Measurements from ENCODE around the gene PDCD1LG2. TPM values are rescaled to one million over a fixed set of nuclear protein-coding genes. Genes with fewer than 3 reads are reported as not detected.

PDCD1LG2 gene
- total RNA-seq, 5 donors from 2014 or later (not counting 1 experiment from before 2014, with no cell fraction given) = 0.14 to 0.76 (median 0.40) TPM

DNA sequence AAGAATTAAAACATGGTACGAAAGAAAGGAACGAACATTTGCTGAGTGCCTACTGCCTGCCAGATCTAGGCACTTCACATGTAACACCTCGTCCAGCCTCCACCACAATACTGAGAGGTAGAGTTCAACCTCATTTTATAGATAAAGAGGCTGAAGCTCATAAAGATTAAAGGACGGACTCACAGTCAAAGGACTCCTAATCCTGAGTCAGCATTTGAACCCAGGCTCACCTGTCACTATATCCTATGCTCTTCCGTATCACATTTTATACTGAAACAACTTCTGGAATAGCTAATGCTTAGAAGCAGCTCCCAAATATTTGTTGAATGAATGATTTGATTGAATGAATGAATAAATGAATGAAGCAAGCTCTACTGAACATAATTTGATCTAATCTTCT lies 22.5 kb downstream of the PDCD1LG2 start:
- H3K36me3 Mint-ChIP-seq = peaks cover 6% of the 10 kb centered on the region

DNA sequence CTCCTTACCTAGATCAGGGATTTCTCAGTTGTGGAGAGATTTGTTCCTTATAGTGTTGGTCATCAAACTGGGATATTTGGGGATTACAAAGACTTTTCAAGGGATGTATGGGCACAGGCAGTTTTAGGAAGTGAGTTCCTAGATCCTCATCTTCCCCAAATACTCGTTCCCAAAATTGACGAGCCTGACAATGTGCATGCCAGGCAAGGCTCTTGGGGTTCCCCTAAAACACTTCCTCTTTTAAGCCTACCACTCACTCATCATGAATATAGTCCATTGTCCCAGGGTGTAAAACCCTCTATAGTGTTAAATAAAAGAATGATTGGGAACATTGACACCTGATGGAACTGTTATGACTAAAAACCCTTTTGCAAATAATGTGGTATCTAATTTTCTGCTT lies 26.4 kb downstream of the PDCD1LG2 start:
- H3K27ac ChIP-seq (ENCODE audit: low read length) = no peak overlapping the region
- no peaks in the 10 kb centered on the region for H3K27me3 ChIP-seq (replicated peaks in 1 of 2; ENCODE audit: control insufficient read depth in 2 of 2, extremely low read depth in 1 of 2, insufficient read depth in 2 of 2, low read length in 1 of 2)
- H3K36me3 ChIP-seq (ENCODE audit: control insufficient read depth in 2 of 2, extremely low read depth in 1 of 2, insufficient read depth in 1 of 2, low read length in 1 of 2) = no peaks in the 10 kb centered on the region
- ChIA-PET POLR2A (no interaction called here), CTCF (no interaction called here)
- no peaks in the 10 kb centered on the region for H3K9me3 Mint-ChIP-seq
- no peak for ATAC-seq (replicated peaks in 1 of 4)
- H3K27me3 Mint-ChIP-seq = no peaks in the 10 kb centered on the region
- peaks cover 6% of the 10 kb centered on the region for H3K36me3 Mint-ChIP-seq
- no peak overlapping the region for H3K4me3 ChIP-seq (ENCODE audit: control insufficient read depth in 1 of 2, extremely low read depth in 1 of 2, low read length in 1 of 2)
- no peak for DNase-seq
- no peak overlapping the region for H3K4me3 Mint-ChIP-seq
- no CpG with 5 or more reads among the region's 2 CpGs for WGBS (ENCODE audit: insufficient coverage)
- H3K4me1 ChIP-seq (ENCODE audit: control insufficient read depth in 1 of 2, extremely low read depth in 1 of 2, insufficient read depth in 2 of 2, low read length in 2 of 2) = peaks cover 10 to 15% of the 10 kb centered on the region in 2 experiments
- H3K9me3 ChIP-seq = no peaks in the 10 kb centered on the region
- no peak overlapping the region for H3K27ac Mint-ChIP-seq
- peaks cover 17 to 28% (median 27%) of the 10 kb centered on the region in 3 donors for H3K4me1 Mint-ChIP-seq

More for the DNA sequence above, 22.5 kb downstream of the PDCD1LG2 start:
- Histone ChIP-seq H3K36me3 (ENCODE audit: control insufficient read depth in 2 of 2, extremely low read depth in 1 of 2, insufficient read depth in 1 of 2, low read length in 1 of 2) (no peaks in the 10 kb centered on the region), H3K9me3 (no peaks in the 10 kb centered on the region), H3K4me1 (ENCODE audit: control insufficient read depth in 1 of 2, extremely low read depth in 1 of 2, insufficient read depth in 2 of 2, low read length in 2 of 2) (peaks cover 10 to 26% of the 10 kb centered on the region in 2 experiments), H3K27me3 (replicated peaks in 1 of 2; ENCODE audit: control insufficient read depth in 2 of 2, extremely low read depth in 1 of 2, insufficient read depth in 2 of 2, low read length in 1 of 2) (no peaks in the 10 kb centered on the region), H3K4me3 (ENCODE audit: control insufficient read depth in 1 of 2, extremely low read depth in 1 of 2, low read length in 1 of 2) (no peak overlapping the region), H3K27ac (ENCODE audit: low read length) (peak overlapping the region; percentile 46)
- ChIA-PET CTCF (no interaction called here), POLR2A (interaction anchor here in 1 of 2 donors (1.0 kb wide), 1 partner anchor 52 kb away, joined by 3 read pairs; no protein-coding TSS in a partner anchor)
- H3K27me3 Mint-ChIP-seq = no peaks in the 10 kb centered on the region
- peak overlapping the region; percentile 90 to 92 for H3K27ac Mint-ChIP-seq
- peak overlapping the region in 1 of 3 donors; percentile 17 for H3K4me3 Mint-ChIP-seq
- DNase-seq (no peak), ATAC-seq (replicated peaks in 1 of 4) (no peak)
- H3K9me3 Mint-ChIP-seq = no peaks in the 10 kb centered on the region
- WGBS (ENCODE audit: insufficient coverage) = 83% methylated on average over 1 of the region's 5 CpGs
- H3K4me1 Mint-ChIP-seq = peaks cover 38 to 50% (median 47%) of the 10 kb centered on the region in 3 donors

DNA sequence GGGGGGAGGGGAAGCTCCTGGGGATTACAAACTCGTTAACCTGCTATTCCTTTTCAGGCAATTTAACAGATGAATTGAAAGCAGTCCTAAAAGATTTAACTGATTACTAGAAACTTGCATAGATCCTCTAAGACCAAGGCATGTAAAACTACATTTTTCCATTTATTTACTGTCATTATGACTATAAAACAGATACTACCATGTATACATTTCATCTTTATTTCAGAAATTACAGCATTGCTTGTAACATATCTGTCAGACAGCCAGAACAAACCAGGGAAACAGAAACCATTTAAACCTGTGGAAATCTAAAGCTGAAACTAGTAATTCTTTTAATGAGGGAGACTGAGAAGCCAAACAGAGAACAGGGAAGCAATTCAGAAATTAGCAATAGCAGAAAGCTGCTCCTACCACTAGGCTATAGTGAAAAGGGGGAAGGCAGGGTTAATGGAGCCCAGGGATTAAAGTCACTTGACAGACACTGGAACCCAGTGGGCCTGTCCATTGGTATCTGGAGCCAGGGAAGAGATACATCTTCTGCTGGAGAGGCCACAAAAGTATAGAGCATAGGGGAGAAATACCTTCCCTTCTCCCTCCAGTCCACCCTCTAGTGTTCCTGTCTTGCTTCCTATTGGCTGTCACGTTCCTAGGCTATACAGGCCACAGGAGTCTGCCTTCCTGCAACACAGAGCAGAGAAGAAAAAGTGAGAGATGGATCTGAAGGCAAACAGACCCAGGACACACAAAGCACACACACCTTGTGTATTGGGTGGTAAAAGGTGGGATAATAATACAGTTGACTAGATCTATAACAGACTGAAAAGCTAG lies 33.8 kb downstream of the PDCD1LG2 start:
- H3K36me3 ChIP-seq (ENCODE audit: control insufficient read depth in 2 of 2, extremely low read depth in 1 of 2, insufficient read depth in 1 of 2, low read length in 1 of 2) = no peaks in the 10 kb centered on the region
- no CpG with 5 or more reads among the region's 2 CpGs for WGBS (ENCODE audit: insufficient coverage)
- no peaks in the 10 kb centered on the region for H3K9me3 ChIP-seq
- Mint-ChIP-seq H3K36me3 (no peaks in the 10 kb centered on the region), H3K4me1 (peaks cover 0 to 15% (median 3%) of the 10 kb centered on the region in 3 donors), H3K27ac (peak overlapping the region in 1 of 2 donors; percentile 4), H3K27me3 (no peaks in the 10 kb centered on the region), H3K4me3 (no peak overlapping the region), H3K9me3 (no peaks in the 10 kb centered on the region)
- ATAC-seq (replicated peaks in 1 of 4) (no peak), DNase-seq (no peak)
- no peak overlapping the region for H3K4me3 ChIP-seq (ENCODE audit: control insufficient read depth in 1 of 2, extremely low read depth in 1 of 2, low read length in 1 of 2)
- H3K27ac ChIP-seq (ENCODE audit: low read length) = no peak overlapping the region
- CTCF ChIA-PET = interaction anchor here in 1 of 2 donors (0.6 kb wide), 1 partner anchor 114 kb away, joined by 3 read pairs; no protein-coding TSS in a partner anchor
- POLR2A ChIA-PET = no interaction called here
- no peaks in the 10 kb centered on the region for H3K4me1 ChIP-seq (ENCODE audit: control insufficient read depth in 1 of 2, extremely low read depth in 1 of 2, insufficient read depth in 2 of 2, low read length in 2 of 2)
- no peaks in the 10 kb centered on the region for H3K27me3 ChIP-seq (replicated peaks in 1 of 2; ENCODE audit: control insufficient read depth in 2 of 2, extremely low read depth in 1 of 2, insufficient read depth in 2 of 2, low read length in 1 of 2)

DNA sequence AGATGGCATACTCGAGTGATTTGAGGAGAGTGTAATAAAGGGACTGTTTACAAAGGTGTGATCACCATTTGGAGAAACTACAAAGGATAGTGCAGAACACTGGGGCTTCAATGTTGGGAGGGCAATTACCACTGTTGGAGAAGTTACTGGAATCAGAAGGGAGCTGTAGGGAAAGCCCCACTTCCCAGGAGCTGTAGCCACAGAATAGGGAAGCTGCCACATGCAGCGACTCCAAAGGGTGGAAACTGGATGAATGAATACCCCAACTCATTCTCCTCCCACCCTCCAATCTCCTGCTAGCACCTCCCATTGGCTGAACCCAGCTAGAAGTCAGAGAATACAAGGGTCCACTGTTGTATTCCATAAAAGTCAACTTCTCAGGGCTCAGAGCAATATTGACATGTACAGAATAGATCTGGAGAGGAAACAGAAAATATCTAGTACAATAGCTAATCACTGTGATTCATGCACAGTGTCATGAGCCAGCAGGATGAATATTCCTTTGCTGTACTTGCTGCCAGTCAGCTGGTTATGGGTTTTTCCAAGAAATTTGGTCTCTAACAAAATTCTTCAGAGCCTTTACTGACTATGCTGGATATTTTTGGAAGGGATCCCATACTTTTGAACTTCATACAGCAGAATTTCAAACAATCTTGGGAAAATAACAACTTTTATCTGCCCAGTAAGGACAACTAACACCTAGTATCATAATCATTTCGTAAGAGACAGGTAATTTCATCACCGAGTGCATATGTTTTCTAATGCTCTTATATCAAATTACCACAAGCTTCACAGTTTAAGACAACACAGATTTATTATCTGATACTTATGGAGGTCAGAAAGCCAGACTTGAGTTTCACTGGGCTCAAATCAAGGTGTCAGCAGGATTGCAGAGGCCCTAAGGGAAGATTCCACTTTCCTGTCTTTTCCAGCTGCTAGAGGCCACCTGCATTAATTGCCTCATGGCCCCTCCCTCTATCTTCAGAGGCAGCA lies 39.6 kb downstream of the PDCD1LG2 start:
- no peaks in the 10 kb centered on the region for H3K27me3 Mint-ChIP-seq
- H3K4me3 Mint-ChIP-seq = no peak overlapping the region
- ATAC-seq (replicated peaks in 1 of 4) = no peak
- H3K4me3 ChIP-seq (ENCODE audit: control insufficient read depth in 1 of 2, extremely low read depth in 1 of 2, low read length in 1 of 2) = no peak overlapping the region
- H3K4me1 Mint-ChIP-seq = peaks cover 2 to 9% (median 6%) of the 10 kb centered on the region in 3 donors
- no peaks in the 10 kb centered on the region for H3K9me3 Mint-ChIP-seq
- ChIA-PET CTCF (no interaction called here), POLR2A (interaction anchor here in 1 of 2 donors (0.5 to 0.7 kb wide), 3 partner anchors 8 to 700 kb away, joined by 3 read pairs; no protein-coding TSS in a partner anchor)
- no peaks in the 10 kb centered on the region for H3K27me3 ChIP-seq (replicated peaks in 1 of 2; ENCODE audit: control insufficient read depth in 2 of 2, extremely low read depth in 1 of 2, insufficient read depth in 2 of 2, low read length in 1 of 2)
- DNase-seq = no peak
- H3K9me3 ChIP-seq = no peaks in the 10 kb centered on the region
- no peaks in the 10 kb centered on the region for H3K4me1 ChIP-seq (ENCODE audit: control insufficient read depth in 1 of 2, extremely low read depth in 1 of 2, insufficient read depth in 2 of 2, low read length in 2 of 2)
- no peaks in the 10 kb centered on the region for H3K36me3 ChIP-seq (ENCODE audit: control insufficient read depth in 2 of 2, extremely low read depth in 1 of 2, insufficient read depth in 1 of 2, low read length in 1 of 2)
- H3K36me3 Mint-ChIP-seq = peaks cover 4% of the 10 kb centered on the region
- WGBS (ENCODE audit: insufficient coverage) = 67% methylated on average over 3 of the region's 4 CpGs
- H3K27ac Mint-ChIP-seq = no peak overlapping the region
- no peak overlapping the region for H3K27ac ChIP-seq (ENCODE audit: low read length)

DNA sequence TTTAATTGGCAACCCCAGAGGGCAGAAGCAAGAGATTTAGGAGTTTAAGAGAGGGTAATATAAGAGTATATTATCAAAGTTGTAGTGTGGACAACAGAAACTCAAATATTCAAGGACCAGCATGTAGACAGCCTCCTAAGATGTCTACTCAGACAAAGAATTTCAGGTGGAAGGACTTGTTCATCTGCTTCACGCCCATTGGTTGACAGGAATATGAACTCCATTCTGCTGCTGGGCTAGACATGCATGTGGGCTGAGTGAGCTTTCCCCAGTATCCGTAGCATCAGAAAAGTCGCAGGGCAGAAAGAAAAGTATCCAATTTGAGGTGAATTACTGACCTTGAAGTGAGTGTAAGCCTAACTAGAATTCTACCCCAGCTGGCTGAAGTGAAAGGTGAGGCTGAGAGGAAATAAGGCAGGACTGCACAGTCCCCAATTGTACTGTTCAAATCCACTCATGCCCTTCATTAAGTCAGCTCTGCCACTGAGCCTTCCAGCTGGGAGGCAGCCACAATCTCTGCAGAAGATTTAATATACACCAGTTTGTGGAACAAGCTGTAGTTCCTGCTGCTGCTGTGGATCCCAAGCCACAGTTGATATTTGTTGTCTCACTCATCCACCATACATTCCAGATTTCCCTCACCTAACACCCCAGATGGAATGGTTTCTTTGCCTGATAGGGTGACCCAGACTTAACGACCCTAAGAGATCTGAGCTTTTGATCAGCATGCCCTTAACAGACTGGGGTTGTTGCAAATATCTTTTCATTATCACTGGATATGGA lies 41.2 kb downstream of the PDCD1LG2 start:
- H3K4me3 Mint-ChIP-seq = no peak overlapping the region
- DNase-seq (no peak), ATAC-seq (replicated peaks in 1 of 4) (no peak)
- H3K4me1 ChIP-seq (ENCODE audit: control insufficient read depth in 1 of 2, extremely low read depth in 1 of 2, insufficient read depth in 2 of 2, low read length in 2 of 2) = peaks cover 0 to under 1% of the 10 kb centered on the region in 2 experiments
- peaks cover 4% of the 10 kb centered on the region for H3K36me3 Mint-ChIP-seq
- H3K27me3 ChIP-seq (replicated peaks in 1 of 2; ENCODE audit: control insufficient read depth in 2 of 2, extremely low read depth in 1 of 2, insufficient read depth in 2 of 2, low read length in 1 of 2) = no peaks in the 10 kb centered on the region
- POLR2A ChIA-PET = no interaction called here
- no peak overlapping the region for H3K27ac Mint-ChIP-seq
- H3K4me1 Mint-ChIP-seq = peaks cover 9 to 17% (median 14%) of the 10 kb centered on the region in 3 donors
- no peaks in the 10 kb centered on the region for H3K36me3 ChIP-seq (ENCODE audit: control insufficient read depth in 2 of 2, extremely low read depth in 1 of 2, insufficient read depth in 1 of 2, low read length in 1 of 2)
- no peak overlapping the region for H3K4me3 ChIP-seq (ENCODE audit: control insufficient read depth in 1 of 2, extremely low read depth in 1 of 2, low read length in 1 of 2)
- no peaks in the 10 kb centered on the region for H3K9me3 ChIP-seq
- no peak overlapping the region for H3K27ac ChIP-seq (ENCODE audit: low read length)
- 88% methylated on average over 1 of the region's 4 CpGs for WGBS (ENCODE audit: insufficient coverage)
- CTCF ChIA-PET = interaction anchor here in 1 of 2 donors (0.6 kb wide), 1 partner anchor 966 kb away, joined by 3 read pairs; no protein-coding TSS in a partner anchor
- H3K9me3 Mint-ChIP-seq = no peaks in the 10 kb centered on the region
- no peaks in the 10 kb centered on the region for H3K27me3 Mint-ChIP-seq
